Vagina (tissue), 2 donors: ENCODE results near the gene ATP6V0E1. TPM values are rescaled to one million over a fixed set of nuclear protein-coding genes. Genes with fewer than 3 reads are reported as not detected.
"Not testable (repeated sequence)": the region's sequence is repeated elsewhere in the genome, so short reads cannot be mapped to it uniquely, and the experiment has no call there.

Experiments used
- DNase-seq, 2 donors: peaks; one replicate each; pipeline ENCODE4 v3.0.0-alpha.2; 2017; ENCODE audit errors: extremely low spot score in 2 of 2
- H3K27ac ChIP-seq: fragments of 200-600 bp; sonication (generic); one replicate; pipeline ENCODE4 v1.5.1; 2019
- H3K27me3 ChIP-seq: fragments of 200-600 bp; sonication (generic); one replicate; pipeline ENCODE4 v1.5.1; 2019
- H3K36me3 ChIP-seq, 2 donors: fragments of 200-600 bp; sonication (generic); one replicate each; pipeline ENCODE4 v1.5.1; 2017 to 2019
- H3K4me1 ChIP-seq: fragments of 200-600 bp; sonication (generic); one replicate; pipeline ENCODE4 v1.5.1; 2019
- H3K4me3 ChIP-seq, 2 donors: fragments of 200-600 bp; sonication (generic); 1 replicate in 1 of 2; 2 replicates in 1 of 2; pipeline ENCODE4 v1.5.1; 2016 to 2019
- H3K9me3 ChIP-seq: fragments of 200-600 bp; sonication (generic); one replicate; pipeline ENCODE4 v1.5.1; 2019
- CTCF ChIP-seq, 3 experiments: fragments of 450-650 bp in 2 of 3; fragments of 200-600 bp in 1 of 3; sonication (generic) in 1 of 3; IDR thresholded peaks; one replicate each; pipeline ENCODE4 v1.5.1; 2017 to 2019; ENCODE audit warnings: antibody characterized with exemption in 3 of 3, mild to moderate bottlenecking in 2 of 3, moderate library complexity in 2 of 3
- POLR2A ChIP-seq, 2 donors: fragments of 450-650 bp; IDR thresholded peaks; one replicate each; pipeline ENCODE4 v1.6.1; 2017; ENCODE audit warnings: antibody characterized with exemption in 2 of 2, mild to moderate bottlenecking in 2 of 2, moderate library complexity in 2 of 2
- POLR2AphosphoS5 ChIP-seq, 2 donors: sonication (generic); formaldehyde crosslinking; IDR thresholded peaks; one replicate each; pipeline ENCODE4 v1.9.0; 2017; ENCODE audit warnings: antibody characterized with exemption in 2 of 2, mild to moderate bottlenecking in 2 of 2, low read depth in 1 of 2; ENCODE audit not compliant: insufficient read depth in 1 of 2
- intact Hi-C: fragments of 100-400 bp; cut with DNase I; formaldehyde crosslinking; loops from one replicate; pipeline ENCODE4 v1.15.1; 2023
- total RNA-seq: library from RNA; depleted of rRNA; stranded (reverse); fragments of >200 nt; gene quantifications from one replicate; pipeline ENCODE4 v1.2.3, GENCODE V29; 2016

The ATP6V0E1 gene
- total RNA-seq, 1 donor from 2014 or later = 121 TPM

- peaks cover 37% of the 10 kb centered on the region for H3K4me1 ChIP-seq
- DNase-seq = peak in 1 of 2 donors; percentile 16
- H3K27ac ChIP-seq = no peak overlapping the region
- no peaks in the 10 kb centered on the region for H3K36me3 ChIP-seq
- intact Hi-C loops = loop anchor here (5.0 kb wide), 1 partner anchor 42 kb away; the partner anchor contains the start of gene CREBRF
- H3K27me3 ChIP-seq = no peaks in the 10 kb centered on the region
- H3K9me3 ChIP-seq = no peaks in the 10 kb centered on the region
- TF ChIP-seq CTCF (IDR thresholded peaks at IDR 0.05) (no peak), POLR2A (IDR thresholded peaks at IDR 0.05) (no peak), POLR2AphosphoS5 (IDR thresholded peaks at IDR 0.05; ENCODE audit: insufficient read depth in 1 of 2, low read depth in 1 of 2) (no peak)
- H3K4me3 ChIP-seq = no peak overlapping the region
These were observed 31.6 kb downstream of the ATP6V0E1 start for GRCh38 chr5:173015192-173015591.

GRCh38 chr5:173015598-173016455, 32.3 kb downstream of the ATP6V0E1 start:
- no peak for TF ChIP-seq POLR2AphosphoS5 (IDR thresholded peaks at IDR 0.05; ENCODE audit: insufficient read depth in 1 of 2, low read depth in 1 of 2)
- H3K27me3 ChIP-seq = no peaks in the 10 kb centered on the region
- H3K9me3 ChIP-seq = no peaks in the 10 kb centered on the region
- H3K36me3 ChIP-seq = peaks cover 0 to 4% of the 10 kb centered on the region in 2 donors
- DNase-seq = peak; percentile 16 to 60
- intact Hi-C loops = loop anchor here (5.0 kb wide), 1 partner anchor 41 kb away; the partner anchor contains the start of gene CREBRF
- peaks cover 35% of the 10 kb centered on the region for H3K4me1 ChIP-seq
- H3K4me3 ChIP-seq = no peak overlapping the region
- H3K27ac ChIP-seq = peak overlapping the region; percentile 72

- H3K4me3 ChIP-seq = no peak overlapping the region
These were observed 33.1 kb downstream of the ATP6V0E1 start for GRCh38 chr5:173016598-173017046.

GRCh38 chr5:173017087-173017486, 33.5 kb downstream of the ATP6V0E1 start:
- peaks cover 26% of the 10 kb centered on the region for H3K4me1 ChIP-seq
- intact Hi-C loops = loop anchor here (5.0 kb wide), 1 partner anchor 40 kb away; the partner anchor contains the start of gene CREBRF
- not testable (repeated sequence) for H3K4me3 ChIP-seq, H3K9me3 ChIP-seq, H3K27me3 ChIP-seq
- peaks cover 0 to 13% of the 10 kb centered on the region in 2 donors for H3K36me3 ChIP-seq
- H3K27ac ChIP-seq = peak overlapping the region; percentile 72
- DNase-seq = peak in 1 of 2 donors; percentile 22

More at GRCh38 chr5:173016598-173017046, 33.1 kb downstream of the ATP6V0E1 start:
- Histone ChIP-seq H3K4me1 (peaks cover 30% of the 10 kb centered on the region), H3K36me3 (peaks cover 0 to 12% of the 10 kb centered on the region in 2 donors), H3K27me3 (no peaks in the 10 kb centered on the region), H3K27ac (peak overlapping the region; percentile 72), H3K9me3 (no peaks in the 10 kb centered on the region)
- intact Hi-C loops = loop anchor here (5.0 kb wide), 1 partner anchor 41 kb away; the partner anchor contains the start of gene CREBRF
- peak in 1 of 2 donors; percentile 79 for TF ChIP-seq POLR2AphosphoS5 (IDR thresholded peaks at IDR 0.05; ENCODE audit: insufficient read depth in 1 of 2, low read depth in 1 of 2)
- TF ChIP-seq CTCF (IDR thresholded peaks at IDR 0.05) = no peak
- DNase-seq = peak in 1 of 2 donors; percentile 85

GRCh38 chr5:173018358-173018757, 34.8 kb downstream of the ATP6V0E1 start:
- no peak overlapping the region for H3K27ac ChIP-seq
- peaks cover 0 to 22% of the 10 kb centered on the region in 2 donors for H3K36me3 ChIP-seq
- no peaks in the 10 kb centered on the region for H3K9me3 ChIP-seq
- peaks cover 24% of the 10 kb centered on the region for H3K4me1 ChIP-seq
- no peaks in the 10 kb centered on the region for H3K27me3 ChIP-seq
- peak in 1 of 2 donors; percentile 60 for DNase-seq
- intact Hi-C loops = loop anchor here (5.0 kb wide), 1 partner anchor 39 kb away; the partner anchor contains the start of gene CREBRF
- no peak for TF ChIP-seq CTCF (IDR thresholded peaks at IDR 0.05)
- TF ChIP-seq POLR2A (IDR thresholded peaks at IDR 0.05) = no peak
- no peak for TF ChIP-seq POLR2AphosphoS5 (IDR thresholded peaks at IDR 0.05; ENCODE audit: insufficient read depth in 1 of 2, low read depth in 1 of 2)
- H3K4me3 ChIP-seq = no peak overlapping the region
